WTC11 (cell line): Measurements from ENCODE around the gene NAA80. TPM values are rescaled to one million over a fixed set of nuclear protein-coding genes. Genes with fewer than 3 reads are reported as not detected.

Experiments
- CBFB ChIP-seq: sonication (generic); formaldehyde crosslinking; IDR thresholded peaks from 2 replicates; pipeline ENCODE4 v1.8.1; 2022; ENCODE audit warnings: mild to moderate bottlenecking, low read depth, missing genetic modification reagents
- KAT7 ChIP-seq: sonication (generic); formaldehyde crosslinking; IDR thresholded peaks from 2 replicates; pipeline ENCODE4 v1.8.1; 2023; ENCODE audit warnings: missing genetic modification reagents, mild to moderate bottlenecking, borderline replicate concordance
- MYBL2 ChIP-seq: sonication (generic); formaldehyde crosslinking; IDR thresholded peaks from 2 replicates; pipeline ENCODE4 v1.8.1; 2023; ENCODE audit warnings: mild to moderate bottlenecking, moderate library complexity, missing genetic modification reagents
- NR1H2 ChIP-seq: sonication (generic); formaldehyde crosslinking; IDR thresholded peaks from 2 replicates; pipeline ENCODE4 v1.9.0; 2021; ENCODE audit warnings: mild to moderate bottlenecking, moderate library complexity, missing genetic modification reagents
- SMAD3 ChIP-seq: sonication (generic); formaldehyde crosslinking; IDR thresholded peaks from 2 replicates; pipeline ENCODE4 v1.8.0; 2022; ENCODE audit warnings: missing genetic modification reagents, mild to moderate bottlenecking, borderline replicate concordance
- SP1 ChIP-seq: sonication (generic); formaldehyde crosslinking; conservative IDR thresholded peaks from 2 replicates; pipeline ENCODE4 v1.8.1; 2022; ENCODE audit warnings: missing genetic modification reagents
- TP53 ChIP-seq: sonication (generic); formaldehyde crosslinking; IDR thresholded peaks from 2 replicates; pipeline ENCODE4 v1.8.1; 2023; ENCODE audit warnings: mild to moderate bottlenecking, missing genetic modification reagents
- ZNF138 ChIP-seq: sonication (generic); formaldehyde crosslinking; conservative IDR thresholded peaks from 2 replicates; pipeline ENCODE4 v1.8.1; 2022; ENCODE audit warnings: mild to moderate bottlenecking, moderate library complexity, missing genetic modification reagents
- ZNF263 ChIP-seq: sonication (generic); formaldehyde crosslinking; IDR thresholded peaks from 2 replicates; pipeline ENCODE4 v1.8.1; 2022; ENCODE audit warnings: low read depth, mild to moderate bottlenecking, moderate library complexity, missing genetic modification reagents
- ZNF317 ChIP-seq: sonication (generic); formaldehyde crosslinking; IDR thresholded peaks from 2 replicates; pipeline ENCODE4 v1.8.1; 2023; ENCODE audit warnings: low read depth, mild to moderate bottlenecking, moderate library complexity, missing genetic modification reagents, borderline replicate concordance
- ZNF396 ChIP-seq: fragments of 250-450 bp; sonication (Bioruptor Pico); IDR thresholded peaks from 2 replicates; pipeline ENCODE4 v1.8.0; 2021; ENCODE audit warnings: mild to moderate bottlenecking, moderate library complexity, borderline replicate concordance
- ZNF416 ChIP-seq: fragments of 250-450 bp; sonication (Bioruptor Pico); IDR thresholded peaks from 2 replicates; pipeline ENCODE4 v1.9.0; 2021; ENCODE audit warnings: mild to moderate bottlenecking, inconsistent platforms
- total RNA-seq: library from RNA; stranded (reverse); gene quantifications from 3 replicates; pipeline ENCODE4 v1.2.3, GENCODE V29; 2021
- TF ChIP-seq, protein P1 (sequence below): sonication (generic); formaldehyde crosslinking; conservative IDR thresholded peaks from 2 replicates; pipeline ENCODE4 v1.8.1; 2023; ENCODE audit warnings: mild to moderate bottlenecking, low read depth, missing genetic modification reagents, moderate library complexity
- TF ChIP-seq, protein P2 (sequence below): sonication (generic); formaldehyde crosslinking; IDR thresholded peaks from 2 replicates; pipeline ENCODE4 v1.8.0; 2022; ENCODE audit warnings: mild to moderate bottlenecking, missing genetic modification reagents
- TF ChIP-seq, protein P3 (sequence below): sonication (generic); formaldehyde crosslinking; IDR thresholded peaks from 2 replicates; pipeline ENCODE4 v1.8.0; 2022; ENCODE audit warnings: missing genetic modification reagents
- TF ChIP-seq, protein P4 (sequence below): sonication (generic); formaldehyde crosslinking; IDR thresholded peaks from 2 replicates; pipeline ENCODE4 v1.8.1; 2023; ENCODE audit warnings: mild to moderate bottlenecking, missing genetic modification reagents
- TF ChIP-seq, protein P5 (sequence below): fragments of 250-450 bp; sonication (Bioruptor Pico); IDR thresholded peaks from 2 replicates; pipeline ENCODE4 v1.8.0; 2021; ENCODE audit warnings: mild to moderate bottlenecking
- TF ChIP-seq, protein P6 (sequence below): sonication (generic); formaldehyde crosslinking; IDR thresholded peaks from 2 replicates; pipeline ENCODE4 v1.8.1; 2023; ENCODE audit warnings: mild to moderate bottlenecking, missing genetic modification reagents, moderate library complexity
- TF ChIP-seq, protein P7 (sequence below): sonication (generic); formaldehyde crosslinking; IDR thresholded peaks from 2 replicates; pipeline ENCODE4 v1.8.1; 2023; ENCODE audit warnings: mild to moderate bottlenecking, missing genetic modification reagents
- TF ChIP-seq, protein P8 (sequence below): sonication (generic); formaldehyde crosslinking; IDR thresholded peaks from 2 replicates; pipeline ENCODE4 v1.8.1; 2022; ENCODE audit warnings: low read depth, mild to moderate bottlenecking, moderate library complexity, missing genetic modification reagents, borderline replicate concordance
- TF ChIP-seq, protein P9 (sequence below): fragments of 250-450 bp; sonication (Bioruptor Pico); IDR thresholded peaks from 2 replicates; pipeline ENCODE4 v1.9.0; 2021; ENCODE audit warnings: moderate library complexity, mild to moderate bottlenecking, inconsistent platforms, borderline replicate concordance

The NAA80 gene
- total RNA-seq, 1 experiment from 2014 or later, result 17.3 TPM

DNA sequence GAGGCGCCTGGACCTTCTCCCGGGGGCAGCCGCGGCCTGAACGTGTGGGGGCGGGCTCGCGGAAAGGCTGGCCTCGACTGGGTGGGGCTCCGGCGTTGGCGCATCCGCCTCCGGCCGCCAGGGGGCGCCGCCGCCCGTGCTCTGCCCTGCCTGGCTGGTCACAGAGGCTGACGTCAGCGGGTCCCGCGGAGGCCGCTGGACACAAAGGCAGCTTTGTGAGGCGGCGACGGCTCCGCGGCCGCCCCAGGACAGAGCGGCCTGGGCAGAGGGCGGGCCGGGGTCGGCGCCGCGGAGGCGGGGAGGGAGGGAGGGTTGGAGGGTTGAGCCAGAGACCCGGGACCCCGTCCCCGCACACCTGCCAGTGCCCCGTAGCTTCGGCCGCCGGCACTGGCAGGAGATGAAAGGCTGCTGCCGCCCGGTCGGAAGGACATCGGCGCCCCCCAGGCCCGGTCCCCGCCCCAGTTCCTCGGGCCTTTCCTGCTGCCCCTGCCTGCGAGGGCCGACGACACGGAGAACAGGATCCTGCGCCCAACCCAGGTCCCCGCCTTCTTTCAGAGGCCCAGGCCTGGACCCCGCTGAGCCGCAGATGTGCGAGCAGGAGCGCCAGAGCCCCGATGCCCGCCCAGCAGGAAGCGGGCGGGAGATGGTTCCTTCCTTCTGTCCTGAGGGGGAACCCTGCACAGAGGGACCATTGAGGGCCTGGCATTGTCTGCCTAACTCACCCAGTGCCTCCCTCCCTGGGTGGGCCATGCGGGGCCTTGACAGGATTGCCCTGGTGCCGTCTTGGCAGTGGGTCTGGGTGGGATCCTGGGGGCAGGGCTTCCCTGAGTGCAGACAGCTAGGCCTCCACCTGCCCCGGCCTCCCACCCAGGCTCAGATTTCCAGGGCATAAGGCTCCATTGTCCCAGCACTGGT is 38.9 kb downstream of the NAA80 start (continued):
- TF ChIP-seq, protein P1, sequence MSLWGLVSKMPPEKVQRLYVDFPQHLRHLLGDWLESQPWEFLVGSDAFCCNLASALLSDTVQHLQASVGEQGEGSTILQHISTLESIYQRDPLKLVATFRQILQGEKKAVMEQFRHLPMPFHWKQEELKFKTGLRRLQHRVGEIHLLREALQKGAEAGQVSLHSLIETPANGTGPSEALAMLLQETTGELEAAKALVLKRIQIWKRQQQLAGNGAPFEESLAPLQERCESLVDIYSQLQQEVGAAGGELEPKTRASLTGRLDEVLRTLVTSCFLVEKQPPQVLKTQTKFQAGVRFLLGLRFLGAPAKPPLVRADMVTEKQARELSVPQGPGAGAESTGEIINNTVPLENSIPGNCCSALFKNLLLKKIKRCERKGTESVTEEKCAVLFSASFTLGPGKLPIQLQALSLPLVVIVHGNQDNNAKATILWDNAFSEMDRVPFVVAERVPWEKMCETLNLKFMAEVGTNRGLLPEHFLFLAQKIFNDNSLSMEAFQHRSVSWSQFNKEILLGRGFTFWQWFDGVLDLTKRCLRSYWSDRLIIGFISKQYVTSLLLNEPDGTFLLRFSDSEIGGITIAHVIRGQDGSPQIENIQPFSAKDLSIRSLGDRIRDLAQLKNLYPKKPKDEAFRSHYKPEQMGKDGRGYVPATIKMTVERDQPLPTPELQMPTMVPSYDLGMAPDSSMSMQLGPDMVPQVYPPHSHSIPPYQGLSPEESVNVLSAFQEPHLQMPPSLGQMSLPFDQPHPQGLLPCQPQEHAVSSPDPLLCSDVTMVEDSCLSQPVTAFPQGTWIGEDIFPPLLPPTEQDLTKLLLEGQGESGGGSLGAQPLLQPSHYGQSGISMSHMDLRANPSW (CRISPR knock-in tag), result 0 out of 2 replicates have a peak, but pooled peaks have one; percentile 58
- TF ChIP-seq, protein P2, sequence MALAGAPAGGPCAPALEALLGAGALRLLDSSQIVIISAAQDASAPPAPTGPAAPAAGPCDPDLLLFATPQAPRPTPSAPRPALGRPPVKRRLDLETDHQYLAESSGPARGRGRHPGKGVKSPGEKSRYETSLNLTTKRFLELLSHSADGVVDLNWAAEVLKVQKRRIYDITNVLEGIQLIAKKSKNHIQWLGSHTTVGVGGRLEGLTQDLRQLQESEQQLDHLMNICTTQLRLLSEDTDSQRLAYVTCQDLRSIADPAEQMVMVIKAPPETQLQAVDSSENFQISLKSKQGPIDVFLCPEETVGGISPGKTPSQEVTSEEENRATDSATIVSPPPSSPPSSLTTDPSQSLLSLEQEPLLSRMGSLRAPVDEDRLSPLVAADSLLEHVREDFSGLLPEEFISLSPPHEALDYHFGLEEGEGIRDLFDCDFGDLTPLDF (CRISPR knock-in tag), result no peak
- TF ChIP-seq TP53 (CRISPR knock-in tag) (no peak), ZNF263 (CRISPR knock-in tag) (no peak), SMAD3 (CRISPR knock-in tag) (no peak), SP1 (peak; percentile 84; the same call in 1 of the 2 replicates), ZNF138 (CRISPR knock-in tag) (no peak), NR1H2 (CRISPR knock-in tag) (no peak), MYBL2 (0 out of 2 replicates have a peak, but pooled peaks have one; percentile 55), CBFB (no peak; the same call in 1 of the 2 replicates), KAT7 (CRISPR knock-in tag) (no peak), ZNF396 (CRISPR knock-in tag) (no peak), ZNF317 (CRISPR knock-in tag) (no peak), ZNF416 (CRISPR knock-in tag) (no peak; the same call in 1 of the 2 replicates)
- TF ChIP-seq, protein P3, sequence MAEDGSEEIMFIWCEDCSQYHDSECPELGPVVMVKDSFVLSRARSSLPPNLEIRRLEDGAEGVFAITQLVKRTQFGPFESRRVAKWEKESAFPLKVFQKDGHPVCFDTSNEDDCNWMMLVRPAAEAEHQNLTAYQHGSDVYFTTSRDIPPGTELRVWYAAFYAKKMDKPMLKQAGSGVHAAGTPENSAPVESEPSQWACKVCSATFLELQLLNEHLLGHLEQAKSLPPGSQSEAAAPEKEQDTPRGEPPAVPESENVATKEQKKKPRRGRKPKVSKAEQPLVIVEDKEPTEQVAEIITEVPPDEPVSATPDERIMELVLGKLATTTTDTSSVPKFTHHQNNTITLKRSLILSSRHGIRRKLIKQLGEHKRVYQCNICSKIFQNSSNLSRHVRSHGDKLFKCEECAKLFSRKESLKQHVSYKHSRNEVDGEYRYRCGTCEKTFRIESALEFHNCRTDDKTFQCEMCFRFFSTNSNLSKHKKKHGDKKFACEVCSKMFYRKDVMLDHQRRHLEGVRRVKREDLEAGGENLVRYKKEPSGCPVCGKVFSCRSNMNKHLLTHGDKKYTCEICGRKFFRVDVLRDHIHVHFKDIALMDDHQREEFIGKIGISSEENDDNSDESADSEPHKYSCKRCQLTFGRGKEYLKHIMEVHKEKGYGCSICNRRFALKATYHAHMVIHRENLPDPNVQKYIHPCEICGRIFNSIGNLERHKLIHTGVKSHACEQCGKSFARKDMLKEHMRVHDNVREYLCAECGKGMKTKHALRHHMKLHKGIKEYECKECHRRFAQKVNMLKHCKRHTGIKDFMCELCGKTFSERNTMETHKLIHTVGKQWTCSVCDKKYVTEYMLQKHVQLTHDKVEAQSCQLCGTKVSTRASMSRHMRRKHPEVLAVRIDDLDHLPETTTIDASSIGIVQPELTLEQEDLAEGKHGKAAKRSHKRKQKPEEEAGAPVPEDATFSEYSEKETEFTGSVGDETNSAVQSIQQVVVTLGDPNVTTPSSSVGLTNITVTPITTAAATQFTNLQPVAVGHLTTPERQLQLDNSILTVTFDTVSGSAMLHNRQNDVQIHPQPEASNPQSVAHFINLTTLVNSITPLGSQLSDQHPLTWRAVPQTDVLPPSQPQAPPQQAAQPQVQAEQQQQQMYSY, result no peak
- TF ChIP-seq, protein P4, sequence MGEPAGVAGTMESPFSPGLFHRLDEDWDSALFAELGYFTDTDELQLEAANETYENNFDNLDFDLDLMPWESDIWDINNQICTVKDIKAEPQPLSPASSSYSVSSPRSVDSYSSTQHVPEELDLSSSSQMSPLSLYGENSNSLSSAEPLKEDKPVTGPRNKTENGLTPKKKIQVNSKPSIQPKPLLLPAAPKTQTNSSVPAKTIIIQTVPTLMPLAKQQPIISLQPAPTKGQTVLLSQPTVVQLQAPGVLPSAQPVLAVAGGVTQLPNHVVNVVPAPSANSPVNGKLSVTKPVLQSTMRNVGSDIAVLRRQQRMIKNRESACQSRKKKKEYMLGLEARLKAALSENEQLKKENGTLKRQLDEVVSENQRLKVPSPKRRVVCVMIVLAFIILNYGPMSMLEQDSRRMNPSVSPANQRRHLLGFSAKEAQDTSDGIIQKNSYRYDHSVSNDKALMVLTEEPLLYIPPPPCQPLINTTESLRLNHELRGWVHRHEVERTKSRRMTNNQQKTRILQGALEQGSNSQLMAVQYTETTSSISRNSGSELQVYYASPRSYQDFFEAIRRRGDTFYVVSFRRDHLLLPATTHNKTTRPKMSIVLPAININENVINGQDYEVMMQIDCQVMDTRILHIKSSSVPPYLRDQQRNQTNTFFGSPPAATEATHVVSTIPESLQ (CRISPR knock-in tag), result no peak
- TF ChIP-seq, protein P5, sequence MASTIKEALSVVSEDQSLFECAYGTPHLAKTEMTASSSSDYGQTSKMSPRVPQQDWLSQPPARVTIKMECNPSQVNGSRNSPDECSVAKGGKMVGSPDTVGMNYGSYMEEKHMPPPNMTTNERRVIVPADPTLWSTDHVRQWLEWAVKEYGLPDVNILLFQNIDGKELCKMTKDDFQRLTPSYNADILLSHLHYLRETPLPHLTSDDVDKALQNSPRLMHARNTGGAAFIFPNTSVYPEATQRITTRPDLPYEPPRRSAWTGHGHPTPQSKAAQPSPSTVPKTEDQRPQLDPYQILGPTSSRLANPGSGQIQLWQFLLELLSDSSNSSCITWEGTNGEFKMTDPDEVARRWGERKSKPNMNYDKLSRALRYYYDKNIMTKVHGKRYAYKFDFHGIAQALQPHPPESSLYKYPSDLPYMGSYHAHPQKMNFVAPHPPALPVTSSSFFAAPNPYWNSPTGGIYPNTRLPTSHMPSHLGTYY (CRISPR knock-in tag), result peak; percentile 52; the same call in 1 of the 2 replicates
- TF ChIP-seq, protein P6, sequence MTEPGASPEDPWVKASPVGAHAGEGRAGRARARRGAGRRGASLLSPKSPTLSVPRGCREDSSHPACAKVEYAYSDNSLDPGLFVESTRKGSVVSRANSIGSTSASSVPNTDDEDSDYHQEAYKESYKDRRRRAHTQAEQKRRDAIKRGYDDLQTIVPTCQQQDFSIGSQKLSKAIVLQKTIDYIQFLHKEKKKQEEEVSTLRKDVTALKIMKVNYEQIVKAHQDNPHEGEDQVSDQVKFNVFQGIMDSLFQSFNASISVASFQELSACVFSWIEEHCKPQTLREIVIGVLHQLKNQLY (CRISPR knock-in tag), result no peak
- TF ChIP-seq, protein P7, sequence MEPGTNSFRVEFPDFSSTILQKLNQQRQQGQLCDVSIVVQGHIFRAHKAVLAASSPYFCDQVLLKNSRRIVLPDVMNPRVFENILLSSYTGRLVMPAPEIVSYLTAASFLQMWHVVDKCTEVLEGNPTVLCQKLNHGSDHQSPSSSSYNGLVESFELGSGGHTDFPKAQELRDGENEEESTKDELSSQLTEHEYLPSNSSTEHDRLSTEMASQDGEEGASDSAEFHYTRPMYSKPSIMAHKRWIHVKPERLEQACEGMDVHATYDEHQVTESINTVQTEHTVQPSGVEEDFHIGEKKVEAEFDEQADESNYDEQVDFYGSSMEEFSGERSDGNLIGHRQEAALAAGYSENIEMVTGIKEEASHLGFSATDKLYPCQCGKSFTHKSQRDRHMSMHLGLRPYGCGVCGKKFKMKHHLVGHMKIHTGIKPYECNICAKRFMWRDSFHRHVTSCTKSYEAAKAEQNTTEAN (CRISPR knock-in tag), result no peak
- TF ChIP-seq, protein P8, sequence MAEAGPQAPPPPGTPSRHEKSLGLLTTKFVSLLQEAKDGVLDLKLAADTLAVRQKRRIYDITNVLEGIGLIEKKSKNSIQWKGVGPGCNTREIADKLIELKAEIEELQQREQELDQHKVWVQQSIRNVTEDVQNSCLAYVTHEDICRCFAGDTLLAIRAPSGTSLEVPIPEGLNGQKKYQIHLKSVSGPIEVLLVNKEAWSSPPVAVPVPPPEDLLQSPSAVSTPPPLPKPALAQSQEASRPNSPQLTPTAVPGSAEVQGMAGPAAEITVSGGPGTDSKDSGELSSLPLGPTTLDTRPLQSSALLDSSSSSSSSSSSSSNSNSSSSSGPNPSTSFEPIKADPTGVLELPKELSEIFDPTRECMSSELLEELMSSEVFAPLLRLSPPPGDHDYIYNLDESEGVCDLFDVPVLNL (CRISPR knock-in tag), result no peak
- TF ChIP-seq, protein P9, sequence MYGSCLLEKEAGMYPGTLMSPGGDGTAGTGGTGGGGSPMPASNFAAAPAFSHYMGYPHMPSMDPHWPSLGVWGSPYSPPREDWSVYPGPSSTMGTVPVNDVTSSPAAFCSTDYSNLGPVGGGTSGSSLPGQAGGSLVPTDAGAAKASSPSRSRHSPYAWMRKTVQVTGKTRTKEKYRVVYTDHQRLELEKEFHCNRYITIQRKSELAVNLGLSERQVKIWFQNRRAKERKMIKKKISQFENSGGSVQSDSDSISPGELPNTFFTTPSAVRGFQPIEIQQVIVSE (CRISPR knock-in tag), result no peak; the same call in 1 of the 2 replicates
